SK-N-SH (cell line): ENCODE measurements around the gene AAMP.

Experiments used
- EP300 ChIP-seq, 2 experiments: IDR thresholded peaks; 2 replicates each; pipeline versions ENCODE4 v1.4.0 to v1.6.1; 2012; ENCODE audit warnings: borderline replicate concordance in 1 of 2, low read depth in 1 of 2, low read length in 1 of 2
- EZH2phosphoT487 ChIP-seq: fragments of 200-600 bp; sonication (generic); IDR thresholded peaks from 2 replicates; pipeline ENCODE4 v1.6.1; 2017; ENCODE audit warnings: low read depth, mixed run types, mild to moderate bottlenecking, antibody characterized with exemption, moderate library complexity, borderline replicate concordance
- FOXJ3 ChIP-seq: sonication (generic); formaldehyde crosslinking; IDR thresholded peaks from 2 replicates; pipeline ENCODE4 v1.5.1; 2020; ENCODE audit warnings: mild to moderate bottlenecking, missing genetic modification reagents
- GABPA ChIP-seq: IDR thresholded peaks from 2 replicates; pipeline ENCODE4 v1.4.0; 2012; ENCODE audit warnings: low read depth, mild to moderate bottlenecking
- NRF1 ChIP-seq: IDR thresholded peaks from 2 replicates; pipeline ENCODE4 v1.6.1; 2012; ENCODE audit warnings: low read depth, mild to moderate bottlenecking, low read length
- POLR2AphosphoS5 ChIP-seq: IDR thresholded peaks from 2 replicates; pipeline ENCODE4 v1.6.1; 2012; ENCODE audit warnings: low read depth, low read length
- RAD21 ChIP-seq: IDR thresholded peaks from 2 replicates; pipeline ENCODE4 v1.6.1; 2012; ENCODE audit warnings: mild to moderate bottlenecking, low read length
- RCOR1 ChIP-seq: fragments of 150-350 bp; IDR thresholded peaks from 2 replicates; pipeline ENCODE4 v1.6.1; 2017; ENCODE audit warnings: antibody characterized with exemption, low read length
- REST ChIP-seq: IDR thresholded peaks from 2 replicates; pipeline ENCODE4 v1.6.1; 2012; ENCODE audit warnings: mild to moderate bottlenecking, low read depth, low read length, moderate library complexity
- SIN3A ChIP-seq: IDR thresholded peaks from 2 replicates; pipeline ENCODE4 v1.6.1; 2012; ENCODE audit warnings: low read depth, mild to moderate bottlenecking, low read length, moderate library complexity, borderline replicate concordance
- TAF1 ChIP-seq: IDR thresholded peaks from 2 replicates; pipeline ENCODE4 v1.6.1; 2012; ENCODE audit warnings: low read depth, mild to moderate bottlenecking, low read length, moderate library complexity, borderline replicate concordance
- TF ChIP-seq, protein P1 (sequence below): fragments of 200-600 bp; sonication (generic); IDR thresholded peaks from 2 replicates; pipeline ENCODE4 v1.6.1; 2017; ENCODE audit warnings: antibody characterized with exemption, mild to moderate bottlenecking, moderate library complexity

- no peak for TF ChIP-seq FOXJ3
- no peak for TF ChIP-seq NRF1
- TF ChIP-seq, protein P1, sequence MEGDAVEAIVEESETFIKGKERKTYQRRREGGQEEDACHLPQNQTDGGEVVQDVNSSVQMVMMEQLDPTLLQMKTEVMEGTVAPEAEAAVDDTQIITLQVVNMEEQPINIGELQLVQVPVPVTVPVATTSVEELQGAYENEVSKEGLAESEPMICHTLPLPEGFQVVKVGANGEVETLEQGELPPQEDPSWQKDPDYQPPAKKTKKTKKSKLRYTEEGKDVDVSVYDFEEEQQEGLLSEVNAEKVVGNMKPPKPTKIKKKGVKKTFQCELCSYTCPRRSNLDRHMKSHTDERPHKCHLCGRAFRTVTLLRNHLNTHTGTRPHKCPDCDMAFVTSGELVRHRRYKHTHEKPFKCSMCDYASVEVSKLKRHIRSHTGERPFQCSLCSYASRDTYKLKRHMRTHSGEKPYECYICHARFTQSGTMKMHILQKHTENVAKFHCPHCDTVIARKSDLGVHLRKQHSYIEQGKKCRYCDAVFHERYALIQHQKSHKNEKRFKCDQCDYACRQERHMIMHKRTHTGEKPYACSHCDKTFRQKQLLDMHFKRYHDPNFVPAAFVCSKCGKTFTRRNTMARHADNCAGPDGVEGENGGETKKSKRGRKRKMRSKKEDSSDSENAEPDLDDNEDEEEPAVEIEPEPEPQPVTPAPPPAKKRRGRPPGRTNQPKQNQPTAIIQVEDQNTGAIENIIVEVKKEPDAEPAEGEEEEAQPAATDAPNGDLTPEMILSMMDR: no peak
- no peak for TF ChIP-seq SIN3A
- TF ChIP-seq RAD21: no peak
- no peak for TF ChIP-seq POLR2AphosphoS5
- no peak for TF ChIP-seq GABPA
- no peak for TF ChIP-seq EP300 (IDR thresholded peaks at IDR 0.05; ENCODE audit: borderline replicate concordance in 1 of 2, low read depth in 1 of 2, low read length in 1 of 2)
- no peak for TF ChIP-seq REST
- no peak for TF ChIP-seq EZH2phosphoT487
- no peak for TF ChIP-seq TAF1
- no peak for TF ChIP-seq RCOR1
Measured at GRCh38 chr2:218262631-218263586, 7.0 kb downstream of the AAMP start.
